Astrocyte of the cerebellum (primary cell): ENCODE measurements around the gene PSMD13.

Source experiments
- DNase-seq: peaks from one replicate; pipeline ENCODE4 v3.0.0-alpha.2; 2011; ENCODE audit warnings: low read depth
- H3K4me3 ChIP-seq: 2 replicates; pipeline ENCODE4 v1.5.1; 2011; ENCODE audit warnings: mild to moderate bottlenecking, low read depth, low read length, moderate library complexity
- CTCF ChIP-seq: IDR thresholded peaks from 2 replicates; pipeline ENCODE4 v1.5.1; 2012; ENCODE audit warnings: low read length, low read depth, moderate library complexity, mild to moderate bottlenecking; ENCODE audit errors: missing control alignments
- in situ Hi-C: cut with HindIII; loops from 2 replicates; pipeline ENCODE4 v1.10.0; 2017; ENCODE audit warnings: low sequenced_read_pairs

PSMD13 gene

GRCh38 chr11:240315-240714 is 3.5 kb downstream of the PSMD13 start:
- H3K4me3 ChIP-seq = no peak overlapping the region
- no peak for DNase-seq
- in situ Hi-C loops = no loop called here
- TF ChIP-seq CTCF = no peak

- TF ChIP-seq CTCF = no peak
- no peak overlapping the region for H3K4me3 ChIP-seq
- in situ Hi-C loops = no loop called here
- DNase-seq = no peak
Measured at GRCh38 chr11:241634-242033, 4.9 kb downstream of the PSMD13 start.

- in situ Hi-C loops = no loop called here
- no peak overlapping the region for H3K4me3 ChIP-seq
- no peak for DNase-seq
- no peak for TF ChIP-seq CTCF
Measured at GRCh38 chr11:244376-244775, 7.6 kb downstream of the PSMD13 start.

- DNase-seq = no peak
- no peak for TF ChIP-seq CTCF
- in situ Hi-C loops = no loop called here
- no peak overlapping the region for H3K4me3 ChIP-seq
Measured at GRCh38 chr11:249062-249461, 12.3 kb downstream of the PSMD13 start.

- H3K4me3 ChIP-seq = no peak overlapping the region
- no peak for TF ChIP-seq CTCF
- in situ Hi-C loops = loop anchor here (5.0 kb wide), 1 partner anchor 202 kb away; the partner anchor contains the start of gene PTDSS2
- no peak for DNase-seq
Measured at GRCh38 chr11:250274-250673, 13.5 kb downstream of the PSMD13 start.

GRCh38 chr11:250740-251299 is 14.0 kb downstream of the PSMD13 start:
- no peak overlapping the region for H3K4me3 ChIP-seq
- in situ Hi-C loops = loop anchor here (5.0 kb wide), 1 partner anchor 201 kb away; the partner anchor contains the start of gene PTDSS2
- peak; percentile 18 for DNase-seq
- TF ChIP-seq CTCF = peak; percentile 59

GRCh38 chr11:251550-251949 is 14.8 kb downstream of the PSMD13 start:
- in situ Hi-C loops = loop anchor here (5.0 kb wide), 1 partner anchor 201 kb away; the partner anchor contains the start of gene PTDSS2

More at GRCh38 chr11:251550-251949, 14.8 kb downstream of the PSMD13 start:
- no peak for TF ChIP-seq CTCF
- DNase-seq = no peak
- no peak overlapping the region for H3K4me3 ChIP-seq
